HK-2 (cell line): ENCODE results near the gene FAM13A.
A peak's percentile ranks its signal among the peaks of the same experiment; 100 is the strongest.

Experiments
- DNase-seq: peaks from one replicate; pipeline ENCODE4 v3.0.0-alpha.2; 2018; ENCODE audit not compliant: unreplicated experiment

FAM13A gene

DNA sequence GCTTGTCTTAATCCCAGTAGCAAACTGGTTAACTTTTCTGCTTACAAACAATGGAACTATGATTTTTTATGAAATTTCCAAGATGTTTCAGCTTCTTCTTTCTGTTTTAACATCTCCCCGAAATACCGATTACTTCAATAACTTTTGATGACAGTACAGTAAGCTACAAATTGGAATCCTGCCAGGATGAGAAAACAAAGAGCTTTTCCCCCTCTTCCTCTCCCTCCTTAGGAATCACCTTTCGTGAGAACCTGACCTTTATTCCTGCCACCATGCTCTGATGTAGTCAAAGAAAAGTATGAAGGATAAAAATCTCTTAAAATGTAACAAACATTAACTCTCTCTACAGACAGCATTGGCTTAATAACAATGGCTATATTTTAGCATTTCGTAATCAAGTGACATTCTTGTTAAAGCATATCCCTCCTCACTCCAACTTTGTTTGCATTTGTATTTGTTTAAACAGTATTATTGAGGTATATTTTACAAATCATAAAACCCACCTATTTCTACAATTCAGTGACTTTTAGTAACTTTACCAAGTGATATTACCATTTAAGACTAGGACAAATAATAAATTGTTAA lies 210.7 kb downstream of the FAM13A start:
- no peak for DNase-seq

GRCh38 chr4:88843067-88843685 lies 213.8 kb downstream of the FAM13A start:
- DNase-seq: no peak

- DNase-seq: no peak
Measured at GRCh38 chr4:88841635-88842034, 215.3 kb downstream of the FAM13A start.

- DNase-seq: no peak
Measured at GRCh38 chr4:88836216-88836615, 220.8 kb downstream of the FAM13A start.

DNA sequence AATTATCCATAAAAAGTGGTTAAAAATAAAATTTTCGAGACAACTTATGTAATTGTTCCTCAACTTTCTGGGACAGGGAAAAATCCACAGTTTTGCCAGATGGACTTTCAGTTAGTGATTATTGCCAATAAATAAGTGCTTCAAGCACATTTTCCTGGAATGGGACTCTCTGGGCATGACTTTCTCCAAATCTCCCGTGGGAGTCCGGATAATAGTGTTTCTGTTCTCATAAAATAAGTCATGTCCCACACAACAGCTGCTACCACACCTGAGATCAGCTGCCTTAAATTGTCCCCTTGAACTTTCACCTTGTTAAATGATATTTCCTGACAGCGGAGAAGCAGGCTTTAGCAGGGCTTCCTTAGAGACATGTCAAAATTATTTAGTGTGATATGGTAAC lies 226.0 kb downstream of the FAM13A start:
- DNase-seq: no peak

GRCh38 chr4:88830598-88830997 lies 226.4 kb downstream of the FAM13A start:
- DNase-seq: no peak

DNA sequence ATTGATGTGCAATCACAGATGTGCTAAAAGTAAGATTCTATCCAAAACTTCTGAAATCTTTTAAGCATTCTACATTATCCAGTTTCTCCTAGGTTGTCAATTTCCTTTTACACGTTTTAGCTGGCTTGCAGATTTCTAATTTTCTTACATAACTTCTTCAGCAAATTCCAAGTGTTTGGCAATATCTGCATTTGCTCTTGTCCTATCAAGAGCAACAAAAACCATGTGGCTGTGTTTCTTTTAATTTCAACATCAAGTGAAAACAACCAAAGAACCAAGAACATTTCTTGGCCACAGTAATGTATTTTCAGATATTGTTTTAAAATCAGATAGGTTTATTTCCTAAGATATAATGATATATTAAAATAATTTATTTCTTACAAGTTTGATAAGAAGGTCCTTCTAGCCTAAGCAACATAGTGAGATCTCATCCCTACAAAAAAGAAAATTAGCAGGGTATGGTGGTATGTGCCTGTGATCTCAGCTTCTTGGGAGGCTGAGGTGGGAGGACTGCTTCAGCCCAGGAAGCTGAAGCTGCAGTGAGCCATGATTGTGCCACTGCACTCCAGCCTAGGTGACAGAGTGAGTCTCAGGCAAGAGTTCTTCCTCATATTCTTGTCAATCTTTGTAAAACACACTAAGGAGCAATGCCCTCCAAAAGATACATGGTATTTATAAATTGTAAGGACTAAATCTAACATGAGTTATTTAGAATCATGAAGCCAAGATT lies 228.0 kb downstream of the FAM13A start:
- no peak for DNase-seq

- DNase-seq: no peak
Measured at GRCh38 chr4:88827442-88827841, 229.5 kb downstream of the FAM13A start.

GRCh38 chr4:88826771-88827170 lies 230.2 kb downstream of the FAM13A start:
- DNase-seq: no peak

DNA sequence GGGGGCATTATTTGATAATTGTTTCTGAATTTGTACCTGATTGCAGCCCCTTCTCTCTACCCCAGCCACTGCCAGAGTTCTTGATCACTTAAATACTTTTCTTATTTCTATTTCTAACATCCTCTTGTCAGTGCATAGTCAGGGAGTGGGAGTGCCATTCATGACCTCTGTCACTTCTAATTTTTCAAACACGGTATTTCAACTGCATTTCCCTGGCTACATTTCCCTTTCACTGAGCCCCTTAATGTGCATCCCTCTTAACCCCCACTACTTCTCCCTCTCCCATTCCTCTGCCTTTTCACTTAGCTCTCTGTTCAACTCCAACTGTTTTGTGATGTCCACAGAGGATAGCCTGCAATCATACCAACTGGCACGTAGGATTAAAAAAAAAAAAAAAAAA lies 231.1 kb downstream of the FAM13A start:
- no peak for DNase-seq

- DNase-seq: peak; percentile 77
Measured at GRCh38 chr4:88823058-88823919, 233.7 kb downstream of the FAM13A start.

DNA sequence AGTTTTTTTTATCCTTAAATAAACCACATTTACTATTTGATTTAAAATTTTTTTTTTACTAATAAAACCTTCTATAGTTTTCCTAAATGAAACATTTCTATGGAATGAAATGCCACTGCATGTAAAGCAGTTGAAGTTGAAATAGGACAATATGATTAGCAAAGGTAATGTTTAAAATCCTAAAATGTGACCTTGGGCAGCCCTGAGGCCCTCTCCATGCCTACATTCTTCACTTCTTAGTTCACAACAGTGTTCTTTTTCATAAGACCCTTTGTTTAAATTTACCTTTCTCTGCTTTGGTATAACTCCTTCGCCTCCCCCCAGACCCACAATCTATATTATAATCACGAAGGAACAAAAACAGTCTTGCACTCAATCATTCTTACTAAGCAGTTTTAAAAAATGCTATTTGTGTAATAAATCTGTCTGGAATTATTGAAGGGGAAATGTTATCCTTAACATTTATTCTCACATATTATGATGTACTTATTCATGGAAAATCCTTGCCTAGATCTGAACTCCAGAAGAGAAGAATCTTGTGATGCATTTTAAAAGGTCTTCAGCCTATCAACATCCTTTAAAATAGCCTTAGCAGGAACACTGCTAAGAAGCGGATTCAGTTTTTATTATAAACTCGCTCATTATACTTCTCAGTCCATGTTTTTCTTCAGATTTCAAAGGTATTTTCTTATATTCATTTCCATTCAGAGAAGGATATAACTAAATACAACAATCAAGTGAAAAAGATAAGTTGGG lies 234.8 kb downstream of the FAM13A start:
- no peak for DNase-seq

- no peak for DNase-seq
Measured at GRCh38 chr4:88821522-88821921, 235.5 kb downstream of the FAM13A start.

DNA sequence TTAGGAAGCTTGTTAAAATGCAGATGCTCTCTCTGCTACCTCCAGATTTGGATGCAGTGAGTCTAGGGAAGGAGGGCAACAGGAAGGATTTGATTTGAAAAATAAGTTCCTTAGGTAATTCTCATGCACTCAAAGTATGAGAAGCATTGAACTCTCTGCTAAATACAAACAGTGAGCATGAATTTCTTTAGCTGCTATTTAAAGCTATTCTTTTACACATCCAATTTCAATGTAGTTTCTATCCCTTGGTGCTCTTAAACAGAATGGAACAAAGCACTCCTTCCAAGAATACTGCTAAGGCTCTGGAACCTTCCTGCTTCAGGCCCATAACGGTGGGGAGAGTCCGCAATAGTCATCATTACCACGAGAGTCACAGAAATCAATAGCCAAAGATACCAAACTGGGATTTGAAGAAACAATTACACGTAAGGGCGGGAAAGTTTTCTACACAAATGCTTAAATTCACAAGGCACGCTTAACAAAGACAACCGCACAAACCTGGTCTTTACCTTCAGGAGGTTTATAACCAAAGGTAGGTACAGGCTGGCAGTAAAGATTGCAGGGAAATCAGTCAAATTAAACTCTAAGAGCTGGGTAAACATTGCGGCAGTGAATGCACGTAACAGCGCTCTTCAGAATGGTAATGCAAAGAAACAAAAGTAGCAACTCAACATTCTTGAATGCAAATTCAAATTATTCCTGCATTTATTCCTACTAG lies 236.1 kb downstream of the FAM13A start:
- no peak for DNase-seq

GRCh38 chr4:88819818-88820697 lies 236.9 kb downstream of the FAM13A start:
- no peak for DNase-seq

DNA sequence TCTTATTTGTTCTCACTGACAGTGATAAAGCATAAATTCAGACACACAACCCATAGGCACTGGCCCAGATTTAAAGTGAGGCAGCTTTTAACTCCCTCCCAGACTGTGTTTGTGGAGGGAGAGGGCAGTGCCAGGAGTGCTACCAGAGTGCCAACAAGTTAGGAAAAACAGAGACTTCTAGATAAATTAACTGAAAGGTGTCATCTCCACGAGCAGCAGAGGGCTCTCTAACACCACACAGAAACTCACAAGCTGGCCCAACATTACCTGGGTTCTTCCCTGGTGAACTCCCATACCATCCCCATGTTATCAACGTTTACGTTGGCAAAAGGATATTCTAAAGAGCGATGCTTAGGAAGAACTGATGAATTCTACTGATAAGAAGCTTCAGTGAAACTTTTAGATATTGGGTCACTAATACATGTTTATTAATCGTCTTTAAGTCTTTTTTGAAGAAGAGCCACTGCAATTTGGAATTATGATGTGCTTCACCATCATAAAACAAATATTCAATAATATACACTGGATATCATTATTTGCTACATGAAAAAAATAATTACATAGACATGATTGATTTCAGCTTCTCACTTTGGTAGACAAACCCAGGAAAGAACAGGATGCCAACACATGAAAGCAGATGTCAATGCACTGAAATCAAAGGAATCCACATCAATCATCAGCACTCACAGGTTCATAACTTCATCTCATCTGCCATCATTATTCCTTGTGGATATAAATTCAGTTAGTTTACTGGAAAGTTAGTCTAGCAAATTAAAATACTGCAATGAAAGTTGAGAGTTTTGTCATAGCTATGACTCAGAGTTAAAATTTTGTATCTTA lies 238.1 kb downstream of the FAM13A start:
- DNase-seq: peak; percentile 31

GRCh38 chr4:88817740-88818139 lies 239.2 kb downstream of the FAM13A start:
- no peak for DNase-seq

GRCh38 chr4:88816360-88816759 lies 240.6 kb downstream of the FAM13A start:
- no peak for DNase-seq

- no peak for DNase-seq
Measured at GRCh38 chr4:88814043-88814617, 242.9 kb downstream of the FAM13A start.
